ENCODE measurements around the gene GPC1. TPM values are rescaled to one million over a fixed set of nuclear protein-coding genes. Genes with fewer than 3 reads are reported as not detected.

Gene GPC1
- total RNA-seq, 2 donors from 2014 or later = 37.8 to 69.7 TPM

DNA sequence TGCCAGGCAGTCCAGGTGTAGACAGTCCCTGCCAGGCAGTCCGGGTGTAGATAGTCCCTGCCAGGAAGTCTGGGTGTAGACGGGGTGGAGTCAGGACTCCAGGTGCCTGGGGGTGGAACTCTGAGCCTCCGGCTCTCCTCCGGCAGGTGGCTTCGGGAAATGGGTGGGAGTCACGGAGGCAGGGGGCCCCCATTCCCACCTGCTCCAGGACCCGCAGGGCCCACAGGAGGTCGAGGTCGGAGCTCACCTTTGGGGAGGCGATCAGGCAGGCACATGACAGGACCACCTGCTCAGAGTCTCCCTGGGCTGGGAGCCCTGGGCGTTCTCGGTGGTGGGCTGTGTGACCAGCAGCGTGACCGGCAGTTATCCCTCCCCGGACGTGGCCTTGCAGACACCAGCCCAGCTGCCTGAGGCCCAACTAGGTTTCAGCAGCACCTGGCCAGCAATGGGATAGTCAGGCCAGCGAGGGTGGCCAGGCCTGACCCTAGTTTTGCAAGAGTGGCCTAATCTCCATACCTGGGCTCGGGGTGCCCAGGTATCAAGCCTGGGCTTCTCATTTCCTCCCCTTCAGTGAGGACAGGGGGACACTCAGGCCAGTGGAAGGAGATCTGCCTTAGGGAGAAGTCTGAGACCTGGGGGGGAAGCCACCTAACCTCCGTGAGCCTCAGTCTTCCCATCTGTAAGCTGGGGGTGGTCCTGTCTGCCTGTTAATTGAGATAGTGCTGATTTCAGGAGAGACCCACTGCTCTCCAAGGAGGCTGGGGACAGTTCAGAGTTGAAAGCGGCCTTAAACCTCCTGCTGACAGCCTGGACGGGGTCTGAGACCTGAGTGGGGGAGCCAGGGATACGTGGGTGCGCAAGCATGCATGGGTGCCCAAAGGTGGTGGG is 13.2 kb downstream of the GPC1 start:
- peaks cover 14% of the 10 kb centered on the region for H3K27me3 Mint-ChIP-seq (ENCODE audit: insufficient read depth)
- H3K4me3 Mint-ChIP-seq = no peak overlapping the region
- no peaks in the 10 kb centered on the region for H3K27me3 ChIP-seq (ENCODE audit: control insufficient read depth, insufficient read depth, low read length, poor library complexity, severe bottlenecking)
- H3K9me3 ChIP-seq (ENCODE audit: control insufficient read depth, low read length) = no peaks in the 10 kb centered on the region
- 91 to 92% methylated on average over 12 to 23 of the region's 23 CpGs for WGBS, 2 experiments (ENCODE audit: insufficient coverage in 1 of 2, insufficient read length in 1 of 2)
- H3K4me1 Mint-ChIP-seq = peaks cover 7% of the 10 kb centered on the region
- no peaks in the 10 kb centered on the region for H3K36me3 ChIP-seq (ENCODE audit: control insufficient read depth, insufficient read depth, low read length)
- no peak overlapping the region for H3K4me3 ChIP-seq (ENCODE audit: low read length)
- no peak overlapping the region for H3K9ac ChIP-seq (ENCODE audit: extremely low read depth, low read length, poor library complexity, severe bottlenecking)
- no peak overlapping the region for H3K27ac Mint-ChIP-seq
- no peaks in the 10 kb centered on the region for H3K4me1 ChIP-seq (ENCODE audit: control insufficient read depth, insufficient read depth, low read length)
- TF ChIP-seq, protein P1, sequence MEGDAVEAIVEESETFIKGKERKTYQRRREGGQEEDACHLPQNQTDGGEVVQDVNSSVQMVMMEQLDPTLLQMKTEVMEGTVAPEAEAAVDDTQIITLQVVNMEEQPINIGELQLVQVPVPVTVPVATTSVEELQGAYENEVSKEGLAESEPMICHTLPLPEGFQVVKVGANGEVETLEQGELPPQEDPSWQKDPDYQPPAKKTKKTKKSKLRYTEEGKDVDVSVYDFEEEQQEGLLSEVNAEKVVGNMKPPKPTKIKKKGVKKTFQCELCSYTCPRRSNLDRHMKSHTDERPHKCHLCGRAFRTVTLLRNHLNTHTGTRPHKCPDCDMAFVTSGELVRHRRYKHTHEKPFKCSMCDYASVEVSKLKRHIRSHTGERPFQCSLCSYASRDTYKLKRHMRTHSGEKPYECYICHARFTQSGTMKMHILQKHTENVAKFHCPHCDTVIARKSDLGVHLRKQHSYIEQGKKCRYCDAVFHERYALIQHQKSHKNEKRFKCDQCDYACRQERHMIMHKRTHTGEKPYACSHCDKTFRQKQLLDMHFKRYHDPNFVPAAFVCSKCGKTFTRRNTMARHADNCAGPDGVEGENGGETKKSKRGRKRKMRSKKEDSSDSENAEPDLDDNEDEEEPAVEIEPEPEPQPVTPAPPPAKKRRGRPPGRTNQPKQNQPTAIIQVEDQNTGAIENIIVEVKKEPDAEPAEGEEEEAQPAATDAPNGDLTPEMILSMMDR (conservative IDR thresholded peaks at IDR 0.05) = no peak
- no peaks in the 10 kb centered on the region for H3K9me3 Mint-ChIP-seq
- H3K27ac ChIP-seq (ENCODE audit: low read depth, low read length) = no peak overlapping the region
- H3K36me3 Mint-ChIP-seq (ENCODE audit: low read depth) = peaks cover 4% of the 10 kb centered on the region
- DNase-seq = no peak

GRCh38 chr2:240449764-240450531 is 14.5 kb downstream of the GPC1 start:
- H3K36me3 Mint-ChIP-seq (ENCODE audit: low read depth) = peaks cover 4% of the 10 kb centered on the region
- Histone ChIP-seq H3K4me1 (ENCODE audit: control insufficient read depth, insufficient read depth, low read length) (no peaks in the 10 kb centered on the region), H3K27me3 (ENCODE audit: control insufficient read depth, insufficient read depth, low read length, poor library complexity, severe bottlenecking) (peaks cover 13% of the 10 kb centered on the region), H3K4me3 (ENCODE audit: low read length) (no peak overlapping the region), H3K36me3 (ENCODE audit: control insufficient read depth, insufficient read depth, low read length) (no peaks in the 10 kb centered on the region), H3K9me3 (ENCODE audit: control insufficient read depth, low read length) (no peaks in the 10 kb centered on the region), H3K9ac (ENCODE audit: extremely low read depth, low read length, poor library complexity, severe bottlenecking) (no peak overlapping the region), H3K27ac (ENCODE audit: low read depth, low read length) (no peak overlapping the region)
- H3K9me3 Mint-ChIP-seq = no peaks in the 10 kb centered on the region
- H3K27me3 Mint-ChIP-seq (ENCODE audit: insufficient read depth) = peaks cover 26% of the 10 kb centered on the region
- TF ChIP-seq, protein P1 (conservative IDR thresholded peaks at IDR 0.05) = no peak
- no peak overlapping the region for H3K27ac Mint-ChIP-seq
- WGBS, 2 experiments (ENCODE audit: insufficient coverage in 1 of 2, insufficient read length in 1 of 2) = 80 to 81% methylated on average over 14 to 22 of the region's 22 CpGs
- peak; percentile 66 for DNase-seq
- peaks cover 16% of the 10 kb centered on the region for H3K4me1 Mint-ChIP-seq
- H3K4me3 Mint-ChIP-seq = no peak overlapping the region

DNA sequence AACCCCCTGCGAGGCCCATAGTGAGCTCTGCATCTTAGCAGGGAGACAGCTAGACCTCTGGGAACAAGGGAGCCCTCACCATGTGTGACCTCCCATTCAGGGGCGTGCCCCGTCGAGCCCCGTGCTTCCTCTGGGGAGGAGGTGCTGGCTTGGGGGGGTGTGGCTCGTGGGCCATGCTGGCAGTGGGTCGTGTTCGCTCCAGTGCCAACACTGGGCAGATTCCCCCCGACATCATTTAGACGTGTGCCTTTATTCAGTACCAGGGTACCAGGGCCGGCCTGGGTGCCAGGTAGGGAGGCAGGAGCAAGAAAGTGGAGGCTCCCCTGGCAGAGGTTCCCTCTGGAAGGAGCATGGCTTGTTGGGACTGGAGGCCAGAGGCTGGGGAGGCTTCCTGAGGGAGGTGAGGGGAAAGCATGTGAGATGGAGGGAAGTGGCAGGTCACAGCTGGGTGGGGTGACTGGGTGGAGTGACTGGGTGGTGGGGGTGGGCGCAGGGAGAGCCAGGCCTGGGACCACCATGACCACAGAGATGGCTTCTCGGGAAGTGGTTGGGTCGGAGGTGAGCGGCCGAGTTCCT is 15.2 kb downstream of the GPC1 start:
- DNase-seq = no peak
- peaks cover 15% of the 10 kb centered on the region for H3K27me3 ChIP-seq (ENCODE audit: control insufficient read depth, insufficient read depth, low read length, poor library complexity, severe bottlenecking)
- no peaks in the 10 kb centered on the region for H3K36me3 ChIP-seq (ENCODE audit: control insufficient read depth, insufficient read depth, low read length)
- Mint-ChIP-seq H3K4me1 (peaks cover 17% of the 10 kb centered on the region), H3K4me3 (no peak overlapping the region), H3K36me3 (ENCODE audit: low read depth) (peaks cover 4% of the 10 kb centered on the region), H3K27ac (no peak overlapping the region), H3K9me3 (no peaks in the 10 kb centered on the region), H3K27me3 (ENCODE audit: insufficient read depth) (peaks cover 32% of the 10 kb centered on the region)
- WGBS, 2 experiments (ENCODE audit: insufficient coverage in 1 of 2, insufficient read length in 1 of 2) = 88 to 93% methylated on average over 5 to 16 of the region's 16 CpGs
- TF ChIP-seq, protein P1 (conservative IDR thresholded peaks at IDR 0.05) = no peak
- H3K9me3 ChIP-seq (ENCODE audit: control insufficient read depth, low read length) = no peaks in the 10 kb centered on the region
- H3K4me3 ChIP-seq (ENCODE audit: low read length) = no peak overlapping the region
- H3K4me1 ChIP-seq (ENCODE audit: control insufficient read depth, insufficient read depth, low read length) = peaks cover 3% of the 10 kb centered on the region
- no peak overlapping the region for H3K9ac ChIP-seq (ENCODE audit: extremely low read depth, low read length, poor library complexity, severe bottlenecking)
- no peak overlapping the region for H3K27ac ChIP-seq (ENCODE audit: low read depth, low read length)

Measured in endodermal cell (in vitro differentiated cells).